Transverse colon (tissue), 4 donors: ENCODE measurements around the gene ZNF786. TPM values are rescaled to one million over a fixed set of nuclear protein-coding genes. Genes with fewer than 3 reads are reported as not detected.
"Not testable (repeated sequence)": the region's sequence is repeated elsewhere in the genome, so short reads cannot be mapped to it uniquely, and the experiment has no call there.

Experiments used
- DNase-seq: peaks from one replicate; pipeline ENCODE4 v3.0.0-alpha.2; 2019
- H3K27ac ChIP-seq, 4 donors: fragments of 200-600 bp; sonication (generic); 2 replicates each; pipeline ENCODE4 v1.5.1; 2016 to 2018; ENCODE audit warnings: inconsistent platforms in 4 of 4
- H3K27me3 ChIP-seq: fragments of 200-600 bp; sonication (generic); 2 replicates; pipeline ENCODE4 v1.5.1; 2017; ENCODE audit warnings: inconsistent platforms
- H3K36me3 ChIP-seq, 4 donors: fragments of 200-600 bp; sonication (generic); 2 replicates each; pipeline ENCODE4 v1.5.1; 2017 to 2019; ENCODE audit warnings: inconsistent platforms in 4 of 4
- H3K4me1 ChIP-seq, 4 donors: fragments of 200-600 bp; sonication (generic); 2 replicates each; pipeline ENCODE4 v1.5.1; 2017 to 2020; ENCODE audit warnings: inconsistent platforms in 4 of 4
- H3K4me3 ChIP-seq, 4 donors: fragments of 200-600 bp; sonication (generic); 1 replicate in 1 of 4; 2 replicates in 3 of 4; pipeline versions ENCODE4 v1.5.1 to v1.6.1; 2017 to 2019; ENCODE audit warnings: inconsistent platforms in 4 of 4
- H3K9me3 ChIP-seq, 2 donors: fragments of 200-600 bp; sonication (generic); 2 replicates each; pipeline ENCODE4 v1.5.1; 2017 to 2019; ENCODE audit warnings: inconsistent platforms in 2 of 2
- EP300 ChIP-seq: sonication (generic); formaldehyde crosslinking; IDR thresholded peaks from one replicate; pipeline ENCODE4 v1.6.1; 2017; ENCODE audit warnings: antibody characterized with exemption, low read depth
- POLR2A ChIP-seq: fragments of 450-650 bp; IDR thresholded peaks from one replicate; pipeline ENCODE4 v1.6.1; 2016; ENCODE audit warnings: antibody characterized with exemption, mild to moderate bottlenecking, moderate library complexity
- POLR2AphosphoS5 ChIP-seq, 3 donors: sonication (generic); formaldehyde crosslinking; IDR thresholded peaks; one replicate each; pipeline ENCODE4 v1.6.1; 2016; ENCODE audit warnings: antibody characterized with exemption in 3 of 3
- WGBS, 2 donors: methylation state at CpG; one replicate each; pipeline ENCODE4 v1.1.5; 2018; ENCODE audit warnings: low coverage in 1 of 2; 5-methylcytosine and 5-hydroxymethylcytosine counted together
- in situ Hi-C, 4 donors: fragments of 200-750 bp; cut with MboI; loops; one replicate each; pipeline versions ENCODE4 v1.15.0 to v1.15.1; 2017; ENCODE audit warnings: low sequenced_read_pairs in 3 of 4, low pct_ligation_motif_present in 1 of 4, low pct_unique_long_range_greater_than_20kb in 1 of 4
- intact Hi-C: fragments of 100-400 bp; cut with DNase I; formaldehyde crosslinking; loops from one replicate; pipeline ENCODE4 v1.15.1; 2023; ENCODE audit warnings: low total_unique reads
- total RNA-seq, 4 donors: library from RNA; depleted of rRNA; stranded (reverse); fragments of >200 nt; gene quantifications; one replicate each; pipeline ENCODE4 v1.1.0, GENCODE V29; 2016
- TF ChIP-seq, protein P1 (sequence below), 5 experiments: fragments of 200-600 bp in 3 of 5; fragments of 450-650 bp in 2 of 5; sonication (generic) in 3 of 5; IDR thresholded peaks; 1 replicate in 2 of 5; 2 replicates in 3 of 5; pipeline ENCODE4 v1.5.1; 2016 to 2017; ENCODE audit warnings: antibody characterized with exemption in 5 of 5, inconsistent platforms in 3 of 5, mild to moderate bottlenecking in 2 of 5, moderate library complexity in 1 of 5

ZNF786 gene
- total RNA-seq, 4 donors from 2014 or later: 4.0 to 5.2 (median 5.2) TPM

DNA sequence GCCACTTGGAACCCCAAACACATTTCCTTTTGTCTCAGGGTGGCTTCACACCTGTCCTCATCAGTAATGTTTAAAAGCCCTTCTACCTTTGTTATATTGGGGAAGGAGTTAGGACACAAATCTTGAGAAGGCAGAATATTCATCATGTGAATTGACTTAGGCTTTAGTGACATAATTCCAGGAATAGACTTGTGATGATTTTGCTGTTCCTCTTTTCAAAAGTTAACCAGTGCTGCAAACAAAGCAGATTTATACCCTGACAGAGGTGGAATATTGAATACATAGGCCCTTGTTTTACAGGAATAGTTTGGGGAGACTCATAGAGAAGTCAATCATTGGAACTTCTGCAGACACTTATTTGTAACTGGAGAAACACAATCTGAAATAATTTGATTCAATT is 27.0 kb downstream of the ZNF786 start:
- Histone ChIP-seq H3K27me3 (no peaks in the 10 kb centered on the region), H3K4me3 (no peak overlapping the region), H3K27ac (no peak overlapping the region), H3K36me3 (no peaks in the 10 kb centered on the region), H3K9me3 (no peaks in the 10 kb centered on the region), H3K4me1 (peaks cover 0 to 4% (median 2%) of the 10 kb centered on the region in 4 donors)
- in situ Hi-C loops: loop anchor here in 1 of 4 donors (10.0 kb wide), 1 partner anchor 59 kb away; no protein-coding TSS in a partner anchor
- DNase-seq: no peak
- intact Hi-C loops: no loop called here
- no peak for TF ChIP-seq POLR2AphosphoS5 (IDR thresholded peaks at IDR 0.05)
- no peak for TF ChIP-seq POLR2A
- TF ChIP-seq EP300: no peak
- TF ChIP-seq, protein P1, sequence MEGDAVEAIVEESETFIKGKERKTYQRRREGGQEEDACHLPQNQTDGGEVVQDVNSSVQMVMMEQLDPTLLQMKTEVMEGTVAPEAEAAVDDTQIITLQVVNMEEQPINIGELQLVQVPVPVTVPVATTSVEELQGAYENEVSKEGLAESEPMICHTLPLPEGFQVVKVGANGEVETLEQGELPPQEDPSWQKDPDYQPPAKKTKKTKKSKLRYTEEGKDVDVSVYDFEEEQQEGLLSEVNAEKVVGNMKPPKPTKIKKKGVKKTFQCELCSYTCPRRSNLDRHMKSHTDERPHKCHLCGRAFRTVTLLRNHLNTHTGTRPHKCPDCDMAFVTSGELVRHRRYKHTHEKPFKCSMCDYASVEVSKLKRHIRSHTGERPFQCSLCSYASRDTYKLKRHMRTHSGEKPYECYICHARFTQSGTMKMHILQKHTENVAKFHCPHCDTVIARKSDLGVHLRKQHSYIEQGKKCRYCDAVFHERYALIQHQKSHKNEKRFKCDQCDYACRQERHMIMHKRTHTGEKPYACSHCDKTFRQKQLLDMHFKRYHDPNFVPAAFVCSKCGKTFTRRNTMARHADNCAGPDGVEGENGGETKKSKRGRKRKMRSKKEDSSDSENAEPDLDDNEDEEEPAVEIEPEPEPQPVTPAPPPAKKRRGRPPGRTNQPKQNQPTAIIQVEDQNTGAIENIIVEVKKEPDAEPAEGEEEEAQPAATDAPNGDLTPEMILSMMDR (IDR thresholded peaks at IDR 0.05): no peak

DNA sequence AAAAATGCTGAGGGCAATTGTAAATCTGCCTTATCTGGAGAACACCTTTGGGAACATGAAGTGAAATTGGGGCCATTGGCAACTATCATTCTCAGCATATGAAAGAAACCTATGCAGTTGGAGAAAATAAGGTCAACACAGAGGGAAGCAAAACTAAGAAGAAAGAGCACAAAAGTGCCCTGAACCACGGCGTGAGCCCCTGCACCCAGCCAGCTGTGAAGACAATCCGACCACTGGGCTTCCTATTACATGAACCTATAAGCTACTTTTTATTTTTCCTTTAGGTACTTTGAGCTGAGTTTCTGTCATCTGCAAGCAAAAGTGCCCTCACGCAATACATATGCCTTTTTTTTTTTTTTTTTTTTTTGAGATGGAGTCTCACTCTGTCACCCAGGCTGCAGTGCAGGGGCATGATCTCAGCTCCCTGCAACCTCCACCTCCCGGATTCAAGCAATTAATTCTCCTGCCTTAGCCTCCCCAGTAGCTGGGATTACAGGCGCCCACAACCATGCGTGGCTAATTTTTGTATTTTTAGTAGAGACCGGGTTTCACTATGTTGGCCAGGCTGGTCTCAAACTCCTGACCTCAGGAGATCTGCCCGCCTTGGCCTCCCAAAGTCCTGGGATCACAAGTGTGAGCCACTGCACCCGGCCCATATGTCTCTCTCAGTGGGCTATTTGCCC is 28.2 kb downstream of the ZNF786 start:
- WGBS, 2 donors: 79 to 83% methylated on average over 6 to 10 of the region's 10 CpGs
- intact Hi-C loops, H3K36me3 ChIP-seq, DNase-seq, H3K27me3 ChIP-seq, H3K9me3 ChIP-seq, H3K4me1 ChIP-seq, H3K4me3 ChIP-seq, H3K27ac ChIP-seq: not testable (repeated sequence)
- in situ Hi-C loops: loop anchor here in 1 of 4 donors (10.0 kb wide), 1 partner anchor 58 kb away; no protein-coding TSS in a partner anchor

DNA sequence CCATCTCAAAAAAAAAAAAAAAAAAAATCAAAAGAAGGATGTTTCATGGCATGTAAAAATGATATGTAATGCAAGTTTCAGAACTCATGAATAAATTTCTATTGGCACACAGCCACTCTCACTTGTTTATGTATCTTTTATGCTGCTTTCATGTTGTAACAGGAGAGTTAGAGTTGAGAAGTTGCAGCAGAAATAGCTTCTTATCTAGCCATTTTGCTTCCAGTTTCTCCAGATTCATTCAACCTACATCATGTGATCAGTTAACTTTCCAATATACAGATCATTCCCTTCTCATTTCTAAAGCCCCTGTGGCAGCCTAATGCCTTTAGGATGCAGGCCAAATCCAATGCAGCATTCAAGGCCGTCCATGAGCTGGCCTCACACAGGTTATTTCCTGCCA is 30.4 kb downstream of the ZNF786 start:
- Histone ChIP-seq H3K4me1 (peaks cover 0 to 4% (median 2%) of the 10 kb centered on the region in 4 donors), H3K9me3 (no peaks in the 10 kb centered on the region), H3K27ac (no peak overlapping the region), H3K4me3 (no peak overlapping the region), H3K36me3 (no peaks in the 10 kb centered on the region), H3K27me3 (no peaks in the 10 kb centered on the region)
- in situ Hi-C loops (loop anchor here in 1 of 4 donors (10.0 kb wide), 1 partner anchor 55 kb away; no protein-coding TSS in a partner anchor), intact Hi-C loops (no loop called here)
- no peak for DNase-seq
- no peak for TF ChIP-seq POLR2AphosphoS5 (IDR thresholded peaks at IDR 0.05)
- TF ChIP-seq EP300: no peak
- TF ChIP-seq POLR2A: no peak
- TF ChIP-seq, protein P1 (IDR thresholded peaks at IDR 0.05): no peak
- WGBS, 2 donors: 49 to 86% methylated on average over 1 of the region's 1 CpG

DNA sequence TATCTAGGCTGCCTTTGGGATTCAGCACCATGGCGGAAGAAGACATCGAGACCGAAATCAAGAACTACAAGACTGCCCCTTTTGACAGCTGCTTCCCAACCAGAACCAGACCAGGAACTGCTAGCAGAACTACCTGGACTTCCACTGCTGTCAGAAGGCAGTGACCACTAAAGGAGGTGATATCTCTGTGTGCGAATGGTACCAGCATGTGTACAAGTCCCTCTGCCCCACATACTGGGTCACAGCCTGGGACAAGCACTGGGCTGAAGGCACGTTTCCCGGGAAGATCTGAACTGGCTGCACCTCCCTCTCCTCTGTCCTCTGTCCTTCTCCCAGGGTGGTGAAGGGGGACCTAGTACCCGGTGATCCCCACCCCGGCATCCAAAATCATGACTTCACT is 36.6 kb downstream of the ZNF786 start:
- H3K4me1 ChIP-seq: no peaks in the 10 kb centered on the region
- H3K27ac ChIP-seq: no peak overlapping the region
- DNase-seq: no peak
- TF ChIP-seq EP300 (no peak), POLR2A (no peak), POLR2AphosphoS5 (IDR thresholded peaks at IDR 0.05) (no peak)
- TF ChIP-seq, protein P1 (IDR thresholded peaks at IDR 0.05): no peak
- 88 to 90% methylated on average over 5 to 8 of the region's 8 CpGs for WGBS, 2 donors
- in situ Hi-C loops: no loop called here
- no peaks in the 10 kb centered on the region for H3K27me3 ChIP-seq
- no peaks in the 10 kb centered on the region for H3K36me3 ChIP-seq
- no peak overlapping the region for H3K4me3 ChIP-seq
- intact Hi-C loops: no loop called here
- no peaks in the 10 kb centered on the region for H3K9me3 ChIP-seq

DNA sequence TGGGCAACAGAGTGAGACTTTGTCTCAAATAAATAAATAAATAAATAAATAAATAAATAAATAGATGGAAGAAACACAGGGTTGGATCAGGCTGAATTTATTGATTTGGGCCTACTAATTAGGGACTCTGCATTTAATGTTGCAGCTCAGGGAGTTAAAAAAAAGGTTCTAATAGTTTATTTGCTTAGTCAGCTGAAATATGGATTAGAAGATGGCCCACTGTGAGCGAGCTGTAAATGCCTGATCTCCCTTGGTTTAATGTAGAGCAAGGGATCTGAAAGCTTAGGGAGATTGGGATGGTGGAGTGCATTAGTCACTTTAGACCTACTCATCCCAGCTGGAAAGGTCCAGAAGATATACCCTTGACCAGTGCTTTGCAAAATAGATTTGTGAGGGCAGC is 37.1 kb downstream of the ZNF786 start:
- WGBS, 2 donors: 81 to 100% methylated on average over 1 of the region's 1 CpG
- H3K36me3 ChIP-seq: no peaks in the 10 kb centered on the region
- H3K4me1 ChIP-seq: no peaks in the 10 kb centered on the region
- no peaks in the 10 kb centered on the region for H3K27me3 ChIP-seq
- no peak for DNase-seq
- no peak overlapping the region for H3K27ac ChIP-seq
- intact Hi-C loops: no loop called here
- no peak overlapping the region for H3K4me3 ChIP-seq
- H3K9me3 ChIP-seq: no peaks in the 10 kb centered on the region
- in situ Hi-C loops: no loop called here
- no peak for TF ChIP-seq POLR2AphosphoS5 (IDR thresholded peaks at IDR 0.05)
- TF ChIP-seq, protein P1 (IDR thresholded peaks at IDR 0.05): no peak
- TF ChIP-seq POLR2A: no peak
- TF ChIP-seq EP300: no peak
